Cardiac muscle cell (in vitro differentiated cells and primary cell): ENCODE data around the gene CTNNB1. TPM values are rescaled to one million over a fixed set of nuclear protein-coding genes. Genes with fewer than 3 reads are reported as not detected.

Source experiments
- DNase-seq, 2 donors: peaks; one replicate each; pipeline versions ENCODE4 v3.0.0 to v3.0.0-alpha.2; 2010 to 2017; ENCODE audit warnings: low read depth in 1 of 2, low spot score in 1 of 2
- H3K27ac ChIP-seq: fragments of 200-600 bp; sonication (generic); 2 replicates; pipeline ENCODE4 v1.5.1; 2016
- H3K27me3 ChIP-seq: fragments of 200-600 bp; sonication (generic); 2 replicates; pipeline ENCODE4 v1.6.0; 2016; ENCODE audit warnings: control low read depth
- H3K36me3 ChIP-seq: fragments of 200-600 bp; sonication (generic); 2 replicates; pipeline ENCODE4 v1.5.1; 2016; ENCODE audit warnings: control low read depth
- H3K4me1 ChIP-seq: fragments of 200-600 bp; sonication (generic); 2 replicates; pipeline ENCODE4 v1.8.1; 2017; ENCODE audit warnings: low read depth, mild to moderate bottlenecking, mixed run types
- H3K4me3 ChIP-seq: fragments of 200-600 bp; sonication (generic); 2 replicates; pipeline ENCODE4 v1.5.1; 2016; ENCODE audit warnings: mild to moderate bottlenecking
- H3K9me3 ChIP-seq: fragments of 200-600 bp; sonication (generic); 2 replicates; pipeline ENCODE4 v1.5.1; 2017; ENCODE audit warnings: low read depth, mild to moderate bottlenecking, control low read depth
- CTCF ChIP-seq: IDR thresholded peaks from 2 replicates; pipeline ENCODE4 v1.5.1; 2012; ENCODE audit warnings: low read depth, mild to moderate bottlenecking, low read length
- polyA plus RNA-seq: library from polyadenylated mRNA; unstranded; fragments of >200 nt; fragmentation: Nextera tagmentation; extraction: Ambion mirVana; gene quantifications from 2 replicates; pipeline ENCODE4 v1.2.1, GENCODE V29; 2016
- total RNA-seq: library from RNA; depleted of rRNA; stranded (reverse); fragments of >200 nt; gene quantifications from 2 replicates; pipeline ENCODE4 v1.2.3, GENCODE V29; 2016

CTNNB1 gene
- total and polyA plus RNA-seq, 2 experiments from 2014 or later = 213 to 574 TPM

GRCh38 chr3:41192885-41193284 is 6.4 kb upstream of the CTNNB1 start:
- Histone ChIP-seq H3K4me3 (no peak overlapping the region), H3K27me3 (no peaks in the 10 kb centered on the region), H3K27ac (no peak overlapping the region), H3K4me1 (no peaks in the 10 kb centered on the region), H3K9me3 (no peaks in the 10 kb centered on the region), H3K36me3 (no peaks in the 10 kb centered on the region)
- DNase-seq = no peak
- TF ChIP-seq CTCF = no peak

- Histone ChIP-seq H3K9me3 (no peaks in the 10 kb centered on the region), H3K36me3 (no peaks in the 10 kb centered on the region), H3K27me3 (no peaks in the 10 kb centered on the region), H3K4me3 (no peak overlapping the region), H3K4me1 (no peaks in the 10 kb centered on the region), H3K27ac (no peak overlapping the region)
- TF ChIP-seq CTCF = no peak
- no peak for DNase-seq
These were observed 5.3 kb upstream of the CTNNB1 start for GRCh38 chr3:41193794-41194539.

GRCh38 chr3:41194701-41195100 is 4.6 kb upstream of the CTNNB1 start:
- no peaks in the 10 kb centered on the region for H3K36me3 ChIP-seq
- no peak overlapping the region for H3K4me3 ChIP-seq
- TF ChIP-seq CTCF = no peak
- no peak for DNase-seq
- H3K9me3 ChIP-seq = no peaks in the 10 kb centered on the region
- H3K4me1 ChIP-seq = no peaks in the 10 kb centered on the region
- H3K27ac ChIP-seq = no peak overlapping the region
- no peaks in the 10 kb centered on the region for H3K27me3 ChIP-seq

- H3K4me3 ChIP-seq = no peak overlapping the region
- H3K27me3 ChIP-seq = no peaks in the 10 kb centered on the region
- no peak for DNase-seq
These were observed 3.4 kb upstream of the CTNNB1 start for GRCh38 chr3:41195946-41196345.

GRCh38 chr3:41196499-41197410 is 2.5 kb upstream of the CTNNB1 start:
- DNase-seq = no peak
- Histone ChIP-seq H3K27me3 (no peaks in the 10 kb centered on the region), H3K27ac (no peak overlapping the region), H3K4me3 (no peak overlapping the region), H3K36me3 (no peaks in the 10 kb centered on the region), H3K9me3 (no peaks in the 10 kb centered on the region), H3K4me1 (peaks cover 1% of the 10 kb centered on the region)
- TF ChIP-seq CTCF = no peak

More at GRCh38 chr3:41195946-41196345, 3.4 kb upstream of the CTNNB1 start:
- H3K9me3 ChIP-seq = no peaks in the 10 kb centered on the region
- no peaks in the 10 kb centered on the region for H3K36me3 ChIP-seq
- no peak overlapping the region for H3K27ac ChIP-seq
- no peaks in the 10 kb centered on the region for H3K4me1 ChIP-seq
- TF ChIP-seq CTCF = no peak
